ENCODE results near the gene CD300E.
"Not testable (repeated sequence)": the region's sequence is repeated elsewhere in the genome, so short reads cannot be mapped to it uniquely, and the experiment has no call there.

CD300E gene

GRCh38 chr17:74635418-74635817 lies 11.9 kb upstream of the CD300E start:
- FAIRE-seq = no peak
- no peak for DNase-seq (ENCODE audit: low spot score)

DNA sequence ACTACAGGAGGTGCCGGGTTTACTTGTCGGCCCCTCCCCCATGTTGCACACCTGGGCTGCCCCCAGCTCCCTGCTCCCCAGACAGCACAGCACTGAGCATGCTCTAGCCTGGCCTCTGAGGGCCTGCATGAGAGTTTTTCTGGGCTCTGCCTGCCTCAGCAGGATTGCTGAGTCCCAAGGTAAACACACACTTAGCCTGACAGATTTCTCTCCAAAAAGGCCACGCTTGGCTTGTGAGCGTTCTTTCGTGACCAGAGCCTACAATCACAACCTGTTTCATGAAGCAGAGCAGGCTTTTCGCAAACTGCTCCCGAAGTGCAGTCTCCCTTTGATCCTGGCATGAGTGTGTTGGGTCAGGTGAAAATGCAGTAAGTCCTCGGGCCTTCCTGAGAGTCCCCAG lies 9.8 kb upstream of the CD300E start:
- DNase-seq (ENCODE audit: low spot score) = no peak
- FAIRE-seq = no peak

DNA sequence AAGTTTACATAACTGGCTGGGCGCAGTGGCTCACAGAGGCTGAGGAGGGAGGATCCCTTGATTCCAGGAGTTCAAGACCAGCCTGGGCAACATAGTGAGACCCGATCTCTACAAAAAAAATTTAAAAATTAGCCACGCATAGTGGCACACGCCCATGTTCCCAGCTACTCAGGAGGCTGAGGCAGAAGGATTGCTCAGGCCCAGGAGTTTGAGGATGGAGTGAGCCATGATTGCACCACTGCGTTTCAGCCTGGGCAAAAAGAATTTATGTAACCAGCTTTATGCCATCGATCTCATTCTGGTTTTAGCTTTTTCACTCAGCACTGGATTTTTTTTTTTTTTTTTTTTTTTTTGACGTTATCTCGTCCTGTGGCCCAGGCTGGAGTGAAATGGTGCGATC lies 9.1 kb upstream of the CD300E start:
- FAIRE-seq (no peak), DNase-seq (ENCODE audit: low spot score) (no peak)

- FAIRE-seq = no peak
- DNase-seq (ENCODE audit: low spot score) = no peak
Measured at GRCh38 chr17:74631468-74632450, 8.2 kb upstream of the CD300E start.

- not testable (repeated sequence) for DNase-seq (ENCODE audit: low spot score); FAIRE-seq
Measured at GRCh38 chr17:74630251-74630650, 6.7 kb upstream of the CD300E start.

DNA sequence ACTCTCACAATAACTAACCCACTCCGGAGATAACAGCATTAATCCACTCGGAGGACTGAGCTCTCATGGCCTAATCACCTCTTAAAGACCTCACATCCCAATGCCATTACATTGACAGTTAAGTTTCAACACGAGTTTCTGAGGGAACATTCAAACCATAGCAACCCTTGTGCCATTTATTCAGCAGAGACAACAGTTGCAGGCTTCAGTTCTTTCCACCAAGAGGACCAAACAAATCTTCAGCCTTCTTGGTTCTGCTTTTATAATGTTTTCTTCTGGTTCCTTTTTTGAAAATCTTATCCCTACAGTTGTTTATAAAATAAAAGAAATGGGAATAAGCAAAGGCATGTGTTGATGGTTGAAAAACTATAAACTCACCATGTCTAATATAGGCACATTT lies 2.1 kb upstream of the CD300E start:
- DNase-seq (ENCODE audit: low spot score) (no peak), FAIRE-seq (no peak)

DNA sequence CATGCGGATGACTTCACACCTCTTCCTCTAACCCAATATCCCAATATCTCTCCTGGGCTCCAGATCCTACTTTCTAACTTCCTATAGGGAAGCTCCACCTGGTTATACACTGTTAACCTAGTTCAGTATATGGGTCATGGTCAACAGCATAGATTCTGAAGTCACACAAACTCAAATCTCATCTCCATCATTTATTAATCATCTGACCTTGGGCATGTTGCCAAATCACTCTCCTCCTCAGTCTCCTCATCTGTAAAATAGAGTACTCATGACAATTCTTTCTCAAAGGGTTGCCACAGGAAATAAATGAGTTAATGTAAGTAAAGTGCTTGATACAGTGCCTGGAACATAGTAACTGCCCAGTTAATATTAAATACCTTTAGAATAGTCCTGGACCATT lies 593 bp upstream of the CD300E start:
- no peak for DNase-seq (ENCODE audit: low spot score)
- no peak for FAIRE-seq

DNA sequence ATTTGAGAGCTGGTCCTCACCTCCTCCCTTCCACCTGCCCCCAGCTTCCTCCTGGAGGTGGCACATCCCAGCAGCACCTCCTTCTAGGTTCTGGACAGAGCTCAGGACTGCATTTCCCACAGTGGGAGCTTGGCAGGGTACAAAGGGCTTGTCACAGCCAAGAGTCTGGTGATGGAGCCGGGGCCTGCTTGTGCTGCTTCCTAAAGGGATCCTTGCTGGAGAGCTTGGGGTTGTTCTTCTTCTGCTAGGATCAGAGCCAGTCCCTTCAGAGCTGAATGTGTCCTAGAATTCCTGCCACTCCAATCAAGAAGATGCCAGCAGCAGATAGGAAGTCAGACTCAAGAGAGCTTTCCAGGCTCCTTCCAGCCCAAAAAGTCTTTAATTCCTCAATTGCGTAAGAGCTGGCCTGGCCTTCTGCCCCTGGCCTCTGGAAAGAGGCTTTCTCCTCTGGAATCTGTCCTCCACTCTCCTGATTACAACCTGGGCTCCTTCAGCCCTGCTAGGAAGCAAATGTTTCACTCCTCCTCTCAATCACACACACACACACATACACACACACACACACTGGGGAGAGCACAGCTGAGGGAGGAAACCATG lies 4.4 kb downstream of the CD300E start:
- no peak for FAIRE-seq

DNA sequence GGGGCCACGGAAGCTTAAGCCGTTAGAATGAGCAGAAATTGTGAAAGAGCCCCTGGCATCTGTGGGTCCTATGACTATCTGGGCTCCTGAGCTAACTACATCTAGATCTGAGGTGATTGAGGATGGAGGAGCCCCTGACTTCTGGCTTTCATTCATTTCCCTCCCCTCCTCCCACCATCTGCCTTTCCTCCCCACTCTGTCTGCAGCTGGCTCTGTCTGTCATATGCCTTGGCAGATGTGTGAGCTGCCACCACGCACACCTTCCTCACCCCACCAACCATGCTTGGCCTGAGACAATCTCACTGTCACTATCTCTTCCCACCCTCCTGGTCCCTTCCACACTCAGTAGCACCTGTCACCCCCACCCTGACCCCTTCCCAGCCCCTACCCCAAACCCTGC lies 5.1 kb downstream of the CD300E start:
- FAIRE-seq = no peak
- no peak for DNase-seq (ENCODE audit: low spot score)

More for the DNA sequence above, 4.4 kb downstream of the CD300E start:
- no peak for DNase-seq (ENCODE audit: low spot score)

DNA sequence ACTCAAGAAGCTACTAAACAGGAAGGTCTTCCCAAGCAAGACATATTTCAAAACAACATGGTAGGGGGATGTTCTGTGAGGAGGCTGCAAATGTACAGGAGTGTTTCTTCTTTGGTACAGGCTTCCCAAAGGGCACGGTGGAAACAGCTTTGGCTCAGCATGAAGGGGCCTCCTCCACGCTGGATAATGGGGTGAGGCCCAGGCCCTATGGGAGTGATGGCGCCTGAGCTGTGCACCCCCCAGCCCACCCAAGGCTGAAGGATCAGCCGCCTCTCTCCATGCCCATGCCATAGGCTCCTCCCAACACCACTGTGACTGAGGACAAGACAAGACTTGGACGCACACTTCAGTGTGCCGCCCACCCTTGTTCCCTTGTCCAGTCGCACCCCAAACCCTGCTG lies 6.8 kb downstream of the CD300E start:
- DNase-seq (ENCODE audit: low spot score) (no peak), FAIRE-seq (no peak)

GRCh38 chr17:74612046-74612445 lies 11.5 kb downstream of the CD300E start:
- FAIRE-seq = no peak
- no peak for DNase-seq (ENCODE audit: low spot score)

DNA sequence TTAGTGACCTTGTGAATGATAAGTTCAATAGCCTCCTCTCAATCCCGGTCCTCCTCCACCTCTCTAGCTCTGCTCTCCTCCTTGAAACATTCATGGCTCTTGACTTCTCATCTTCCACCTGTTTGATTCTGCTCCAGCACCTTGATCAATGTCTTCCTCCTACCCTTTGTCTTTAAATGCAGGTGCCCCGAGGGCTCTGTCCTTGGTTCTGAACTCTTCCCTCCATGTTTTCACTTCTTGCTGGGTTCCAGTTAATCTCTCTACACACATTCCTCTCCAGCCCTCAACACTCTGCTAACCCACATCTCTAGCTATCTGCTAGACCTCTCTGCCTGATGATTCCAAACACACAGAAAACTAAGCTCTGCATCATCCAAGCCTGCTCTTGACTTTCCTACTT lies 13.4 kb downstream of the CD300E start:
- FAIRE-seq = no peak
- DNase-seq (ENCODE audit: low spot score) = no peak

DNA sequence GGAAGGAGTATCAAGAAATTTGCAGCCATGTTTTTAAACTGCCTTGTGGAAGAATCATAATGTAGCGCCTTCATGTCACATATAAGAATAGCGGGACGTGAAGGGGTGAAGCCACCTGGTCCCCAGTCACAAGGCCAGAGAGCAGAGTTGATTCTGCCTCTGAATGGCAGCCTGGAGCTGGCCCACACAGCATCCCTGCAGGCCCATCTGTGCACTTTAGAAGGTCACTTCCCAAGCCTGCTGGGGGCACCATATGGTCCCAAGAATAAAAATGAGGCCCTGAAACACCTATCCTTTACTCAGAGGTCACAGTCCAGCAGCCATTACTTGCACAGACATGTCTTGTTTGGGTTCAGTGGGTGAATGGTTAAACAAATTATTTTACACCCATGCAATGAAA lies 15.0 kb downstream of the CD300E start:
- FAIRE-seq (no peak), DNase-seq (ENCODE audit: low spot score) (no peak)

DNA sequence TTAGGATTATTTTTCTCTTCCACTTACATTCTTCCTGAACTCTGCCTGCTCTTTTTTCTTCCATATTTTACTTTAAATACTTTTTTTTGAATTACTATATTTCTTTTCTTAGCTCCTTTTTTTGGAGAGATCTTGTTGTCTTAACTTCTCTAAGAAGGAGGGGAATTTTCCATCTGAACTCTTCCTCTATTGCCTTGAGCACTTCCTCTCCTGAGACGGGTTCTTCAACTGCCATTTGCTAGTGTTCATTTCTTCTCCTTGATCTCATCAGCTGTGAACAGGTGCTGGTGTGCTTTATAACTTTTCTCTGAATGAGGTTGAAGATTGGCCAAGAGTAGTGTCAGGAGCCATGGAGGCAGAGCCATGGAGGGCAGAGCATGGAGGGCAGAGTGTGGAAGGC lies 16.3 kb downstream of the CD300E start:
- no peak for DNase-seq (ENCODE audit: low spot score)
- FAIRE-seq = no peak

GRCh38 chr17:74606050-74606449 lies 17.5 kb downstream of the CD300E start:
- DNase-seq (ENCODE audit: low spot score) = no peak
- FAIRE-seq = no peak

DNA sequence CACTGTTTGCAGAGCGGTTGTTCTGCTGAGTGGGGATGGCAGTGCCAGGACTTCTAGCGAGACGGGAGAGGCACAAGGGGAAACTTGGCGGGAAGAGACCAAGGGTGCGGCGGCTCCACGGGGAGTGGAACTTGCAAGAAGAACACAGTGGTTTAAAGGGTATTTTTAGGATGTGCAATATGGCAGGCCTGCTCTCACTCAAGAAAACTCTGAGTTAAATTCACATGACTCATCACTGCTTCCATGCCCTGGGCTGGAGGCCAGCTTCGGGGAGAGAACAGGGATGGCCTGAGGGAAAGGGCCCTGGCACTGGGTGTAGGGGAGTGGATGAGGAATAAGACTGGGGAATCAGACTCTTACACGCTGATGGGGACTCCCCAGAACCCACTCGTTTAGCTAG lies 18.2 kb downstream of the CD300E start:
- no peak for DNase-seq (ENCODE audit: low spot score)
- FAIRE-seq = no peak

- FAIRE-seq (no peak), DNase-seq (ENCODE audit: low spot score) (no peak)
Measured at GRCh38 chr17:74604761-74605160, 18.8 kb downstream of the CD300E start.

DNA sequence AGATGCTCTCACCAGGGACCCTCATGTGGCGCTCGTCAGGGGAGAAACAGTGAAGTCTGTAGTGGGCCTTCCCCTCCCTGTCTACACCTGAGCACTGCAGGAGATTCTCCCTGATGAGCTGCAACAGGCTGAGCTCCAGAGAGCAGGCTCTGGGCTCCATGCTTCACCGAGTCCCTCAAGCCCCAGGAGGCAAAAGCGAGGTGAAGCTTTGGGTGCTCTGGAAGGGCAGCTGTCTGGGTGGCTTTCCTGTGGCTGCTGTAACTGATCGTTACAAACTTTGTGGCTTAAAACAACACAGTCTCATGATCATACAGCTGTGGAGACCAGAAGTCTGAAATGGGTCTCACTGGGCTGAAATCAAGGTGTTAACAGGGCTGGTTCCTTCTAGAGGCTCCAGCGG lies 19.3 kb downstream of the CD300E start:
- DNase-seq (ENCODE audit: low spot score) = no peak
- no peak for FAIRE-seq

GRCh38 chr17:74603746-74604145 lies 19.8 kb downstream of the CD300E start:
- FAIRE-seq = no peak
- no peak for DNase-seq (ENCODE audit: low spot score)

DNA sequence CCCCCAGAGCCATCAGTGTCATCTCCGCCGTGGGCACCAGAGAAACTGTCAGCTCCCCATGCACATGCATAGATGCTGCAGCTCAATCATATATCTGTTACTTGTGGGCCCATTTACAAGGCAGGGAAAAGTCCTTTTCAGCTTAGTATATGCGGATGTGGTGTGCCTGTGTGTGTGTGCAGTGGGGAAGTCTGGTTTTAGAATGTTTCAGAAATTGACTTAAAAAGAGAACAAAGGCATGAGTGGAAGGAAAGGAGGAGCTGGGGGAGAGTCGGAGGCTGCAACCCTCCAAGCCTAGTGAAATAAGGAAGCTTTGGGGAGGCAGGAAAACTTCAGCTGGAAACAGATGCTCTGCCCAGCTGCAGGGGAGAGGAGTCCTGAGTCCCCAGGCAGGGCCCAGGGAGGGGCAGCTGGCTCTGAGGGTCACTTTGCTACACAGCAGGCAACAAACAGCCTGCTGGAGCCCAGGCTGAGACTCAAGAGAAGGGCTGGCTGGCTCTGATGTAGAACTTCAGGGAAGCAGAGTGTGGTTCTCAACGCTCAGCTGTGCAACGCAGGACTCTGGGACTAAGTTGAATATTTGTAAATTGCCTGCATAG lies 20.4 kb downstream of the CD300E start:
- FAIRE-seq (no peak), DNase-seq (ENCODE audit: low spot score) (no peak)

DNA sequence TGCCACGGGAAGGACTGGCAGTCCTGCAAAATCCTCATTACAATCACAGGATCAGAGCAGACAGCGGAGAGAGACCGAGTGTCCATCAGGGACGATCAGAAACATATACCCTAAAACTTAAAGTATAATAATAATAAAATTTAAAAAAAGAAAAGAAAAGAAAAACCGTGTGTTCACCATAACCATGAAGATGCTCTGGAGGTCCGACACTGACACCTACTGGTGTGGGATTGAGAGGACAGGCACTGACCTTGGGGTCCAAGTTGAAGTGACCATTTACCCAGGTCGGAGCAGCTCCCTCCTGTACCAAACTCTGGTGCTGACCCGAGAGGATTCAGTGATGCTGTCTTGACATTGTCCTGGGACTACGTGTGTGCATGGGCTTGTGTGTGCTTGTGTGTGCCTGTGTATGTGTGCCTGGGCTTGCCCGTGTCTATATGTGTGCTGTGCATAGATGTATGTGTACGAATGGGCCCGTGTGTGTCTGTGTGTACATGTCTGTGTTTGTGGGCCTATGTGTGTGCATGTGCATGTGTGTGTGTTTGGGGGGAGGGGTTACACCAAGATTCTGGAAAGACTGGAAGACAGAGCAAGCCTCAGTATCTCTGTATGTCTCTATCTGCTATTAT lies 21.5 kb downstream of the CD300E start:
- peak; percentile 26 for DNase-seq (ENCODE audit: low spot score)

GRCh38 chr17:74599448-74599939 lies 24.0 kb downstream of the CD300E start:
- no peak for FAIRE-seq
- no peak for DNase-seq (ENCODE audit: low spot score)

More for the DNA sequence above, 21.5 kb downstream of the CD300E start:
- peak; percentile 12 for FAIRE-seq

All from RCC 7860 (cell line).